Kidney tubule cell (primary cell): Measurements from ENCODE around the gene IFT122.
"Not testable (repeated sequence)": the region's sequence is repeated elsewhere in the genome, so short reads cannot be mapped to it uniquely, and the experiment has no call there.

ENCODE experiments used
- DNase-seq: peaks from one replicate; pipeline ENCODE4 v3.0.0-alpha.2; 2018; ENCODE audit warnings: low spot score

IFT122 gene

GRCh38 chr3:129540776-129541516 is 100.9 kb downstream of the IFT122 start:
- DNase-seq = no peak

GRCh38 chr3:129542747-129543146 is 102.7 kb downstream of the IFT122 start:
- DNase-seq = no peak

- DNase-seq = no peak
These were observed 103.2 kb downstream of the IFT122 start, which contains the start of gene H1-8 for GRCh38 chr3:129543156-129543790. Gene H1-8 (plus strand): TSS chr3:129543175. CDS start chr3:129543219, 44 bp downstream.

DNA sequence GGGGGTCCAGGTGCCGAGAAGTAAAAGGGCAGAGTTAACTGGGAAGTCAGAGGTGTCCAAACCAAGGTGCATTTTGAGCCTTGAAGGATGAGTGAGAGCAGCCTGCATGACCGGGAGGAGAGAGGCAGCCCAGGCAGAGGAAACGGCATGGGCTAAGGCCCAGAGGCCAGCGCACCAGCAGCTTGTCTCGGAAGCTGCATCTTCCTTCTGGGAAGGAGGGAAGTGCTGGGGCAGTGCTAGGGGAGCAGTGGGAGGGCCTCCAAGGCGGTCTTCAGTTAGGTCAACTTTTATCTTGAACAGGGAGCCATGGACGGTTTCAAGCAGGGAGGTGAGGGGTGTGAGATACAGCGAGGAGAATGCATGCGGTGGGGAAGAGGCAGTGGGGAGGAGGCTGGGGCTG is 104.0 kb downstream of the IFT122 start:
- DNase-seq = no peak

GRCh38 chr3:129545951-129546350 is 105.9 kb downstream of the IFT122 start:
- DNase-seq = not testable (repeated sequence)

DNA sequence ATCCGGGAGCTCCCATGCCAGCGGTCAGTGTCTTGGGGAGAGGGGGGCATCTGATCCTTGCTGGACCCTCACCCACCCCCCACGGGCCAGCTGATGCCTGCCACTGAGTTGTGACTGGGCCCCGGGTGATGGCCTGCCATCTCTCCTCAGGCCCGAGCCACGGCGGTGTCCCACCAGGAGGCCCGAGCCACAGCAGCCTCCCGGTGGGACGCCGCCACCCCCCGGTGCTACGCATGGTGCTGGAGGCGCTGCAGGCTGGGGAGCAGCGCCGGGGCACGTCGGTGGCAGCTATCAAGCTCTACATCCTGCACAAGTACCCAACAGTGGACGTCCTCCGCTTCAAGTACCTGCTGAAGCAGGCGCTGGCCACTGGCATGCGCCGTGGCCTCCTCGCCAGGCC is 107.2 kb downstream of the IFT122 start:
- DNase-seq = no peak

DNA sequence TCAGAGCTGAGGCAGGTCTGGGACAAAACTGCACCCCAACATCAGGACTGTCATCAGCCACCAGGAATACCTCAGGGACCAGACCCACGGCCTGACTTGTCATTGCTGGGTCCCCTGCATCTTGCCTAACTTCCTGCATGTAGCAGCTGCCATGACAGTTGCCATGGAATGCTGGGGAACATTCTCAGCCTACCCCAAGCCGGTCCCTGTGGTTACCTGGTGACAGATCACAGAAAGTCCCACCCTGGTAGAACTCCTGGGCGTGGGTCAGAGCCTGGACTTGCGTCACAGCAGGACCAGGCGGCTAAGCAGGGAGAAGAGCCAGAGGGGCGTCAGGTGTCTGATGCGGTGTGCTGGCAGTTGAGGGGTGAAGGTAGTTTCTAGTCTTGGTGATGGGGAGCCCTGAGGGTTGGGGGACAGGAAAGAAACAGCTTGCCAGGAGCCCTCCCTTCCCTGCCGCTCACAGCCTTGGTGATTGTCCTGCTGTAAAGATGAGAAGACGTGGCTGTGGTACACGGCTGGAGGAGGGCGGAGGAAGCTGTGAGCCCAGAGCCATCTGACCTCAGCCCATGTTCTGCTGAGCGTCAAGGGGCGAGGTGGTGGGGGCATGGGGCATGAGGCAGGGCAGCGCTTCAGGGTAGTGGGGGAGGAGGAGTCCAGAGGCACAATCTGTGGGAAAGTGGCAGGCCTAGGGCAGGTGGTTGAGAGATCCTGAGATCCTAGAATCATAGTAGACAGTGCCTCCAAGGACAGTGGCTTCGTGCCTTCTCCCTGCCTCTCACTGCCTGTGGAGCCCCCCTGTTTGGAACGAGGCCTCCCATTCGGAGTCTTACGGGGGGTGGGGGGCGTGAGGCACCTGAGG is 108.3 kb downstream of the IFT122 start:
- no peak for DNase-seq

DNA sequence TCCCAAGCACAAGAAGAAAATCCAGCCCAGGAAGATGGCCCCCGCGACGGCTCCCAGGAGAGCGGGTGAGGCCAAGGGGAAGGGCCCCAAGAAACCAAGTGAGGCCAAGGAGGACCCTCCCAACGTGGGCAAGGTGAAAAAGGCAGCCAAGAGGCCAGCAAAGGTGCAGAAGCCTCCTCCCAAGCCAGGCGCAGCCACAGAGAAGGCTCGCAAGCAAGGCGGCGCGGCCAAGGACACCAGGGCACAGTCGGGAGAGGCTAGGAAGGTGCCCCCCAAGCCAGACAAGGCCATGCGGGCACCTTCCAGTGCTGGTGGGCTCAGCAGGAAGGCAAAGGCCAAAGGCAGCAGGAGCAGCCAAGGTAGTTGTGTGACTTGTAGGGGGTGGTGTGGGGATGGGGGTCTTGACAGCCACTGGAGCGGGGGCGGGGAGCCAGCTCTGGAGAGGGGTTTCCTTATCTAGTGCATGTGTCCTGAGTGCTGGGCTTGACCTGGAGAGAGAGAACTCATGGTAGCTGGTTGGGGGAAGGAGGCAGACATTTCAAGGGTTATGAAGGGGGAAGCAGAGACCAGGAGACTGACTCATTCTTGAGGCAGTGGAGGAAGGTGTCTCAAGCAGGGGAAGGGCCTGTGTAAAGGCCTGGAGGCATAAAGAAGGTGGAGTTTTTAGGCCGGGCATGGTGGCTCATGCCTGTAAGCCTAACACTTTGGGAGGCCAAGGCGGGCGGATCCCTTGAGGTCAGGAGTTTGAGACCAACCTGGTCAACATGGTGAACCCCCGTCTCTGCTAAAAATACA is 109.2 kb downstream of the IFT122 start:
- DNase-seq = peak; percentile 70

DNA sequence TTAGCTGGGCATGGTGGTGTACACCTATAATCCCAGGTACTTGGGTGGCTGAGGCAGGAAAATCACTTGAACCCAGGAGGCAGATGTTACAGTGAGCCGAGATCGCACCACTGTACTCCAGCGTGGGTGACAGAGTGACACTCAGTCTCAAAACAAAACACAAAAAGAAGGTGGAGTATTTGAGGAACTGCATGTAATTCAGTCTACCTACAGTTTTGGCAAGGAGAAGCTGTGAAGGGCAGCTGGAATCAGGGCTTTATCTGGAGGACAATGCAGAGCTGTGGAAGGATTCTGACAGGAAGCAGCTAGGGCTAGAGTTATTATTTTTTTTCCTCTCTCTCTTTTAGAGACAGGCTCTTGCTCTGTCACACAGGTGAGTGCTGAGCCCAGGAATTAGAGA is 109.8 kb downstream of the IFT122 start:
- DNase-seq = no peak

GRCh38 chr3:129552287-129553050 is 112.4 kb downstream of the IFT122 start:
- no peak for DNase-seq

DNA sequence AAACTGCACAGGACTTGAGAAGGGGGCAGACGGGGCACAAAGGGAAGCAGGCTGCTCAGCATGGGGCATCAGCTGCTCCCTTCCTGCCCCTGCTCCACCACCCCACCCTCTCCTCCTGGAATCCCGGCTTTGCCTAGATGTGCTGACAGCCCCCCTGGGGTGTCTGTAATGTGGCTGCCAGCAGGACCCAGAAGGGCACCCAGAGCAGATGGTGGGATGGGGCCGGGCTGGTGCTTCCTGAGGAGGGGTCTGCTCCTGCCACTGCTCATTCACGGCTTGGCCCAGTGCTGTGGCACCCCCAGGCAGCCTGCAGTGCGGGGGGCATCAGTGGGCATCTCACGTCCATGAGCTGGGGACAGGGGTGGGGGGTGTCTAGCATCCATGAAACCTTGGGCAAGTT is 113.1 kb downstream of the IFT122 start:
- DNase-seq = no peak

DNA sequence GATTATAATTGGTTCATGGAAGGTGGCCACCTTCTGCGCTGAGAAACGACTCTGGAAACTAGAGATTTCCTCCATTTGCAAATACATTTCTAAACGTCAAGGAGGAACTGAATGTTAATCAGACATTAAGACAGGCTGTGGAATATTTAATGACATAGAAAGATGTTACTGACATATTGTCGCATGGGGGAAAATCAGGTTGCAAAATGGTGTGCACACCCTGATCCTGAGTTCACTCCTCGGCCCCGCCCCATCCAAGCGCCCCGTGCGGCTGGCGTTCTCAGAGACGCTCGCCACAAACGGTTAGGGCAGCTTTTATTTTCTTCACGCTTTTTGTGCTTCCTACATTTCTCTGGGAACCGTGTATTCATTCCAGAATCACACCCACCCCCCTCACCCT is 113.7 kb downstream of the IFT122 start:
- DNase-seq = no peak

- no peak for DNase-seq
These were observed 114.5 kb downstream of the IFT122 start for GRCh38 chr3:129554356-129555152.

- DNase-seq = no peak
These were observed 115.1 kb downstream of the IFT122 start for GRCh38 chr3:129555153-129555550.

- DNase-seq = no peak
These were observed 115.8 kb downstream of the IFT122 start for GRCh38 chr3:129555616-129556357.

GRCh38 chr3:129556358-129556695 is 116.3 kb downstream of the IFT122 start:
- DNase-seq = no peak

DNA sequence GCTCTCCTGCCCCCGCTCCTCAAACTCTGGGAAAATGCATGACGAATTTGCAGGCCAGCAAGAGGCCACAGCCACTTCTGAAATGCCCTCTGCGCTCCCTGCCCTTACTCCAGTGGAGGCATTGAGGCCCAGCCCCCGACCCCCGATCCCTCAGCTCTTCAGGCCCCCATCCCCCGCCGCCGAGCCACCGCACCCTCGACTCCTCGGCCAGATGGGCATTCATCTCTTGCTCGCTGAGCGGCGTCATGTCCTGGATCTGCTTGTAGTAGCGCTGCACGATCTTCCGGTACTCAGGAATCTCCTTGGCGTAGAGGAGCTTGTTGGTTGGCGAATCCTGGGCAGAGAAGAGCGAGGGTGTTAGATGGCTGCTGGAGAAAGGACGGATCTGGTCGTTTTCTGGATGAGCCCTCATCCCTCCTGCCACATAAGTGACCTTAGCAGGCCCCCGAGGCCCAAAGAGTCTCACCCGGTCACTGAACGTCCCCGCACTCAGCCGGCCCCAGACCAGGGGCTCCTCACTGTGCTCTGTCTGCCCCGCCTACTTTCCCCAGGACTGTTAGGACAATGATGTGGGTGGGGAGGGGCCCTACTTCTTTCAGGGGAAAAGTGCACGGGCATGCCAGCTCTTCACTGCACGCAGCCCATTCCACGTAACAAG is 117.0 kb downstream of the IFT122 start:
- no peak for DNase-seq

DNA sequence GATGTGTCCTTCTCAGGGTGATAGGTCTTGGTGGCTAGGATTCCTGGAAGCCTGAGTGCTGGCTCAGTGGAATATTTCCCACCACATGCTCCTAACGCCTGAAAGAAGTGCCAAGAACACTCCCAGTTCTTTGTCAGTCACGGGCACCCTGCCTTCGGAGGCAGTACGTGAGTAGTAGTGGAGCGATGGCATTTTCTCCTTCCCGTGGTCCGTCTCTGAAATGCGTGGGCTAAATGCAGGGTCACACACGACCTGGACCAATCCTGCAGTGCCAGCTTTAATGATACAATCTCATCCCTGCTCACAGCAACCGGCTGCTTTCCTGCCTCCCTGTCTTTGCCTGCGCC is 117.5 kb downstream of the IFT122 start:
- no peak for DNase-seq

- peak; percentile 31 for DNase-seq
These were observed 118.2 kb downstream of the IFT122 start for GRCh38 chr3:129558081-129558771.
